Measurements from ENCODE around the gene GNA15.
"Not testable (repeated sequence)": the region's sequence is repeated elsewhere in the genome, so short reads cannot be mapped to it uniquely, and the experiment has no call there.

The GNA15 gene

DNA sequence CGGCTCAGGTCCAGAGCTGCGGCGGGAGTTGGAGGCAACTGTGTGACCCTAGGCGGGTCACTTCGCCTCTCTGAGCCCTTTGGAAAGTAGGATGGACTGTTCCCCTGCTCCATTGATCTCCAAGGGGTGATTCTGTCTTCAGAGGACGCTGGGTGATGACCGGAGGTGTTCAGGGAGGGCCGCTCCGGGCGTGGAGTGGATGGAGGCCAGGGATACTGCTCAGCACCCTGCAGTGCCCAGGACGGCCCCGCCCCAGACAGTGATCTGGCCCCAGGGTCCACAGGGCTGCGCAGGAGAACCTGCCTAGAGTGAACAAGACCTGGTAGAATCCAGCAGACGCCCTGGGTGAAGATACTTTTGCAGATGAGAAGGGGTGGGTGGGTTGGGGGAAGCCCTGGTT, 56.9 kb downstream of the GNA15 start:
- no peak for DNase-seq

DNA sequence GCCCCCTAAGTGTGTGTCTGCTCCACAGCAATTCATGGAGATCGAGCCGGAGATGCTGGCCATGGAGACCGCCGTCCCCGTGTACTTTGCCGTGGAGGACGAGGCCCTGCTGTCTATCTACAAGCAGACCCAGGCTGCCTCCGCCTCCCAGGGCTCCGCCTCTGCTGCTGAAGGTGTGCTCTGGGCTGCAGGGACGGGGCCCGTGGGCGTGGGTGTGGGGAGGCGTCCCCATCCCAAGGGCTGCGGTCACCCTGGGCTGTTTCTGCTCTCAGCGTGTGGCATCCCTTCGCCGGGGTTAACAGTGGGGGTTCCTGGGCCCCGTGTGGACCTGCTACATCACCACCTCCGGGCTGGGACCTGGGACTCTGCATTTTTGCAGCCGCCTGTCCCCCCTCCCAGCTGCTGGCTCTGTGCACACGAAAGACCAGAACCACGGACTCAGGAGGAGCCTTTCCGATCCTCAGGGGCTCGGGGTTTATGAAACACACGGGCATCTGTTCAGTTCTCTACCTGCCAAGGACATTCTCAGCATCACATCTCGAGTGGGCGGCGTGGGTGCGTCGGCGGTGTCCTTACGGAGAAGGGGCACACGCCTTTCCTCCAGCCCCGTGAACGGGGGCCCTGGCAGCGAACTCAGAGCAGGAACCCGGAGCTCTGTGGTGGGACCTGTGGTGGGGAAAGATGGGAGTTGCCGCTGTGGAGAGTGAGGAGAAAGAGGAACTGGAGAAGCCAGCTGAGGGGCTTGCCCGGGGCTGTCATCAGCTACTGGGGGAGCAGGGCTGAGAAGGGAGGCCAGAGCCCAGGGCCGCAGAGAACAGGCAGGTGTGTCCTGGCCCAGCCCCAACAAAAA, 57.6 kb downstream of the GNA15 start:
- no peak for DNase-seq

- DNase-seq: no peak
Observed at GRCh38 chr19:3194106-3195087, 58.6 kb downstream of the GNA15 start.

GRCh38 chr19:3196064-3196932, 60.5 kb downstream of the GNA15 start:
- DNase-seq: no peak

DNA sequence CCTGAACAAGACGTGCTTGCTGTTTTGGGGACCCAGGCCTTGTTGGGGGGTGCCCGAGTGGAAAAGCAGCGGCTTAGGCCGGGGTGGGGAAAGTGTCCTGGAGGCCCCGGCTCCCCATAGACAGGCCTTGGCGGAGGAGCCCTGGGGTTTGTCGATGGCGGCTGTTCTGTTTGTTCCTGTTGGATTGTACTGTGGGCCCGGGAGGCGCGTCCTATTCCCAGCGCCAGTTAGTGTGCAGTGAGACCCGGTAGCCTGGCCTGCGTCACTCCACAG, 61.0 kb downstream of the GNA15 start:
- DNase-seq: no peak

DNA sequence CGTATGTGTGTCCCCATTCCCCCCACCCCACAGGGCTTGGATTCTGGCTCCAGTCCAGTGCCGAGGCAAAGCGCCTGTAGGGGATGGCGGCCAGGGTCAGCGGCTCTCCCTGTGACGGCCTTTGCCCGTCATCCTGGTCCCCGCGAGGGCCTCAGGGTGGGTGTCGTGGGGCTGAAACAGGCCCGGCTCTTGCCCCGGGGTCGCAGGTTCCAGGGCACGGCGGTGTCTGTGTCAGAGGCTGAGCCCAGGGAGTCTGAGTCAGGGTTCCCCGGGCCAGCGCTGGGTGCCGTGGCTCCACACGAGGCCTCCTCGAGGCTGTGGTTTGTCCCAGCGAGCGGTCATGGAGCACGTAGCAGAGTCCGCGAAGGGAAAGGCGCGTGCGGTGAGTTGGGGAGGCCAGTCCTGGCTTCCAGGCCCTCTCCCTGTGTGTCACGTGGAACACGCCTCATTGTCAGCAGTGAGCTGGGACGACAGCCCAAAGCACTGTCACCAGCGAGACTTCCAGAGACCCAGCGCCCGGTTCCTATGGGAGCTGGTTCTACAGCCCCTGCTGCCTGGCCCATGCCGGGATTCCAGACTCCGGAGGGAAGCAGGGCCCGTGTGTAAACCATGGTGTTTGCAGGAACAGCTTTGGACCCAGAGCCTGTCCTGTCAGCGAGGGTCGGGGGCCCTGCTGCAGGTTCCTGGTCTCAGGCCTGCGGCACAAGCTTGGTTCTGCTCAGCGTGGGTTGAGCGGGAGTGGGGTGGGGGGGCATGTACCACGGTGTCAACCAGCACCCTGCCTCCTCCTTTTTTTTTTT, 63.3 kb downstream of the GNA15 start:
- no peak for DNase-seq

DNA sequence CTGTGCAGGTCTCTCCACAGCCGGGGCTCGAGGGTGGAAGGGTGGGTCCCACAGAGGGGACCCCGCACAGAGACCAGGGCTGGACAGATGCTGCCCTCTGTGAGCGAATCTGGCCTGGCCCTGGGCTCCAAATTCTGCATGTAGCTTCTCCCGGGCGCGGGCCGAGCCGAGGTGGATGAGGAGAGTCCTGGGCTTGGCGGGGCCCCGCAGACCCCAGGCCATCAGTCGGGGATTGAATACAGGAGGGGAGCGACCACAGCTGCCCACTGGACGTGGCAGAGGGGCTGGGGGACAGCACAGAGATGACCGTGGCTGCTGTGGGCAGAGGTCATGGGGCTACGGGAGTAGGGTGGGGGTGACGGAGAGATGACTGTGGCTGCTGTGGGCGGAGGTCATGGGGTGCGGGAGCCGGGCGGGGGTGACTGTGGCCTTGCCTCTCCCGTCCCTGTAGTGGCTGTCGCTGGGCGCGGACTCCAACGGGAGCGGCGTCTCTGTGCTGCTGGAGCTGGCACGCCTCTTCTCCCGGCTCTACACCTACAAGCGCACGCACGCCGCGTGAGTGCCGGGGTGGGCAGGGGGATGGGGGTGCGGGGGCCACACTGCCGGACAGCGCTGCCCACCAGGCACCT, 65.4 kb downstream of the GNA15 start:
- no peak for DNase-seq

GRCh38 chr19:3201911-3202310, 66.1 kb downstream of the GNA15 start:
- DNase-seq: no peak

- no peak for DNase-seq
Observed at GRCh38 chr19:3202346-3202745, 66.5 kb downstream of the GNA15 start.

DNA sequence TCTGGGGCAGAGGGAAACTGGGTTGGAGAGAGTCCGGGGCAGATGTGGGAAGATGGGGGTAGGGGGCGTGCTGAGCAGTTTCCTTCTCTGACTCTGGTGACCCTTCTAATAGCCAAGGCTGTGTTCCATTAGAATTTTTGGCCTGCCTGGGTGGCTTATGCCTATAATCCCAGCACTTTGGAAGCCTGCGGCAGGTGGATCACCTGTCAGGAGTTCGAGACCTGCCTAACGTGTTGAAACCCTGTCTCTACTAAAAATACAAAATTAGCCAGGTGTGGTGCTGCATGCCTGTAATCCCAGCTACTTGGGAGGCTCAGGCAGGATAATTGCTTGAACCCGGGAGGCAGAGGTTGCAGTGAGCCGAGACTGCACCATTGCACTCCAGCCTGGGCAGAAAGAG, 67.1 kb downstream of the GNA15 start:
- not testable (repeated sequence) for DNase-seq

GRCh38 chr19:3203805-3204645, 68.2 kb downstream of the GNA15 start:
- DNase-seq: no peak

DNA sequence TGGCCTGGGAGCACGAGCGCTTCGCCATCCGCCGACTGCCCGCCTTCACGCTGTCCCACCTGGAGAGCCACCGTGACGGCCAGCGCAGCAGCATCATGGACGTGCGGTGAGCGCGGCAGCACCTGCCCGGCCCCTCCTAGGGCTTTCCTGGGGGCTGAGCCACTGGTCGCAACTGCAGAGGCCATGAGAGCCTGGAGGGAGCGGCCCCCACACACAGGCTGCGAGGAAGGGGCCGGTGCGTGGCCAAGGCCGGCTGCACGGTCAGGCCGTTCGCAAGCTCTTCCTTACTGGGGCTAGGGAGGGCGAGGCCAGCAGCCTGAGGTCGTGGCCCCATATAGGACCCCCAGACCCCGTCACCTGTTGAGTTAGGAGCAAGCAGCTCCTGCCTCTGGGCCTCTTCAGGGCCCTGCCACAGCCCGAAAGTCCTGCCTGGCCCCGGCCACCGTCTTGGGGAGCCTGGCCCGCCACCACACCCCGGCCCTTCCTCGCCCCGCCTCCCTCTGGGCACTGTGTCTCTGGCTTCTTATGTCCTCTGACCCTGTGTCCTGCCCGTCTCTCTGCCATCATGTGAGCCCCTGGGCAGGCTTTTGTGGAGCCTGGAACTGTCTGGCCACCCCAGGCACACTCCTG, 68.9 kb downstream of the GNA15 start:
- DNase-seq: no peak

GRCh38 chr19:3206216-3206953, 70.6 kb downstream of the GNA15 start:
- no peak for DNase-seq

GRCh38 chr19:3207461-3208242, 71.8 kb downstream of the GNA15 start:
- no peak for DNase-seq

GRCh38 chr19:3208317-3209207, 72.7 kb downstream of the GNA15 start:
- DNase-seq: no peak

- peak; percentile 89 for DNase-seq
Observed at GRCh38 chr19:3210347-3211017, 74.6 kb downstream of the GNA15 start.

DNA sequence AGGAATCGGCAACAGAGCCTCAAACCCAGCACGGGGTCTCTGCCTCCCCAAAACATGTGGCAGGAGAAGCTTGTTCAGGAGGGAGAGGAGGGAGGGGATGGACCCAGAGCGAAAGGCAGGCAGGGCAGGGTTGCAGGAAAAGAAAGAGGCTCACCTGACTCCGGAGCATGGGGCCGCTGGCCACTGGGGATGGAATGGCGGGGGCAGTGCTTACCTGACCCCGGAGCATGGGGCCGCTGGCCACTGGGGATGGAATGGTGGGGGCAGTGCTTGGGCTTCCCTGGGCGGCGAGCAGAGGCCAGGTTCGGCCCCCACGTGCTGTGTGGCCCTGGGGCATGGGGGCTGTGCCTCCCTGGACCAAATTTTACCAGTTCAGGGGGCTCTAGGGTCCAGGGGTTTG, 75.4 kb downstream of the GNA15 start:
- DNase-seq: no peak

Data from activated effector memory CD4-positive, alpha-beta T cell treated with anti-CD3 and anti-CD28 coated beads, Interleukin-2, amount 50 U/mL, for 16 hours (primary cell).